MM.1S (cell line): ENCODE results near the gene NKX6-2.

Experiments
- DNase-seq: peaks from one replicate; pipeline ENCODE4 v3.0.0-alpha.2; 2015
- H2AFZ ChIP-seq: fragments of 300-600 bp; sonication (generic); 2 replicates; pipeline ENCODE4 v1.6.0; 2016; ENCODE audit warnings: antibody characterized with exemption, low read length
- H3F3A ChIP-seq: fragments of 300-600 bp; sonication (generic); 2 replicates; pipeline ENCODE4 v1.6.1; 2016; ENCODE audit warnings: mild to moderate bottlenecking, antibody characterized with exemption, low read length, moderate library complexity, mixed read lengths; ENCODE audit not compliant: insufficient read depth
- H3K27ac ChIP-seq: fragments of 300-600 bp; sonication (generic); 2 replicates; pipeline ENCODE4 v1.5.1; 2016; ENCODE audit warnings: mild to moderate bottlenecking, low read length
- H3K27me3 ChIP-seq: fragments of 300-600 bp; sonication (generic); replicated peaks from 2 replicates; pipeline ENCODE4 v1.6.0; 2016; ENCODE audit warnings: low read length; ENCODE audit not compliant: insufficient read depth
- H3K36me3 ChIP-seq: fragments of 300-600 bp; sonication (generic); replicated peaks from 2 replicates; pipeline ENCODE4 v1.6.1; 2016; ENCODE audit warnings: mild to moderate bottlenecking, low read length, mixed read lengths; ENCODE audit not compliant: insufficient read depth
- H3K4me1 ChIP-seq: fragments of 300-600 bp; sonication (generic); 2 replicates; pipeline ENCODE4 v1.6.1; 2016; ENCODE audit warnings: low read length, mixed read lengths
- H3K4me2 ChIP-seq: fragments of 300-600 bp; sonication (generic); 2 replicates; pipeline ENCODE4 v1.6.0; 2016; ENCODE audit warnings: low read depth, low read length
- H3K4me3 ChIP-seq: fragments of 300-600 bp; sonication (generic); 2 replicates; pipeline ENCODE4 v1.5.1; 2016; ENCODE audit warnings: low read length, mixed read lengths
- H3K79me2 ChIP-seq: fragments of 300-600 bp; sonication (generic); 2 replicates; pipeline ENCODE4 v1.6.1; 2016; ENCODE audit warnings: mixed run types, low read length, mixed read lengths
- H3K9ac ChIP-seq: fragments of 300-600 bp; sonication (generic); 2 replicates; pipeline ENCODE4 v1.6.1; 2016; ENCODE audit warnings: low read length, mixed read lengths
- H3K9me2 ChIP-seq: fragments of 300-600 bp; sonication (generic); replicated peaks from 2 replicates; pipeline ENCODE4 v1.6.1; 2016; ENCODE audit warnings: mild to moderate bottlenecking, low read length, mixed read lengths; ENCODE audit not compliant: insufficient read depth
- H3K9me3 ChIP-seq: fragments of 300-600 bp; sonication (generic); replicated peaks from 2 replicates; pipeline ENCODE4 v1.6.1; 2016; ENCODE audit warnings: mild to moderate bottlenecking, low read length, mixed read lengths; ENCODE audit not compliant: insufficient read depth
- H4K20me1 ChIP-seq: fragments of 300-600 bp; sonication (generic); 2 replicates; pipeline ENCODE4 v1.6.1; 2016; ENCODE audit warnings: mild to moderate bottlenecking, low read length, moderate library complexity, mixed read lengths; ENCODE audit not compliant: insufficient read depth
- CTCF ChIP-seq: fragments of 300-600 bp; sonication (generic); IDR thresholded peaks from 2 replicates; pipeline ENCODE4 v1.5.1; 2016; ENCODE audit warnings: antibody characterized with exemption, low read length, mixed read lengths
- EZH2 ChIP-seq: fragments of 300-600 bp; sonication (generic); optimal IDR thresholded peaks from 2 replicates; pipeline ENCODE3; 2017; ENCODE audit warnings: low read depth, mild to moderate bottlenecking, antibody characterized with exemption, low read length, mixed read lengths
- EZH2phosphoT487 ChIP-seq: fragments of 300-600 bp; sonication (generic); IDR thresholded peaks from 2 replicates; pipeline ENCODE4 v1.6.1; 2018; ENCODE audit warnings: antibody characterized with exemption, low read length

NKX6-2 gene

GRCh38 chr10:132765435-132765834 lies 20.5 kb downstream of the NKX6-2 start:
- no peaks in the 10 kb centered on the region for H3K36me3 ChIP-seq
- no peaks in the 10 kb centered on the region for H3K9me2 ChIP-seq
- no peaks in the 10 kb centered on the region for H4K20me1 ChIP-seq
- H3K9ac ChIP-seq: no peak overlapping the region
- no peaks in the 10 kb centered on the region for H3K27me3 ChIP-seq
- no peaks in the 10 kb centered on the region for H3F3A ChIP-seq
- no peak overlapping the region for H2AFZ ChIP-seq
- H3K9me3 ChIP-seq: no peaks in the 10 kb centered on the region
- H3K4me1 ChIP-seq: no peaks in the 10 kb centered on the region
- DNase-seq: no peak
- H3K79me2 ChIP-seq: no peaks in the 10 kb centered on the region
- no peak overlapping the region for H3K4me3 ChIP-seq
- no peak overlapping the region for H3K27ac ChIP-seq
- H3K4me2 ChIP-seq: no peak overlapping the region
- no peak for TF ChIP-seq CTCF
- TF ChIP-seq EZH2: no peak
- TF ChIP-seq EZH2phosphoT487: no peak

GRCh38 chr10:132764108-132764507 lies 21.8 kb downstream of the NKX6-2 start:
- TF ChIP-seq EZH2 (no peak), CTCF (no peak)

GRCh38 chr10:132763545-132763944 lies 22.4 kb downstream of the NKX6-2 start:
- Histone ChIP-seq H3K9me3 (no peaks in the 10 kb centered on the region), H3K9me2 (no peaks in the 10 kb centered on the region), H3K27me3 (no peaks in the 10 kb centered on the region), H3K4me1 (no peaks in the 10 kb centered on the region), H3K79me2 (no peaks in the 10 kb centered on the region), H3K27ac (no peak overlapping the region), H3K36me3 (no peaks in the 10 kb centered on the region), H4K20me1 (no peaks in the 10 kb centered on the region), H2AFZ (no peak overlapping the region), H3K4me3 (no peak overlapping the region), H3K9ac (no peak overlapping the region), H3K4me2 (no peak overlapping the region), H3F3A (no peaks in the 10 kb centered on the region)
- no peak for TF ChIP-seq EZH2phosphoT487
- DNase-seq: no peak

More at GRCh38 chr10:132764108-132764507, 21.8 kb downstream of the NKX6-2 start:
- Histone ChIP-seq H3K4me1 (no peaks in the 10 kb centered on the region), H3K9ac (no peak overlapping the region), H3K4me2 (no peak overlapping the region), H3F3A (no peaks in the 10 kb centered on the region), H3K4me3 (no peak overlapping the region), H3K36me3 (no peaks in the 10 kb centered on the region), H3K27me3 (no peaks in the 10 kb centered on the region), H3K9me2 (no peaks in the 10 kb centered on the region), H3K27ac (no peak overlapping the region), H2AFZ (no peak overlapping the region), H4K20me1 (no peaks in the 10 kb centered on the region), H3K79me2 (no peaks in the 10 kb centered on the region), H3K9me3 (no peaks in the 10 kb centered on the region)
- no peak for DNase-seq

- Histone ChIP-seq H4K20me1 (no peaks in the 10 kb centered on the region), H2AFZ (no peak overlapping the region)
Measured at GRCh38 chr10:132762267-132762666, 23.7 kb downstream of the NKX6-2 start.

More at GRCh38 chr10:132762267-132762666, 23.7 kb downstream of the NKX6-2 start:
- Histone ChIP-seq H3K9ac (no peak overlapping the region), H3K9me2 (no peaks in the 10 kb centered on the region), H3K9me3 (no peaks in the 10 kb centered on the region), H3K27ac (no peak overlapping the region), H3K79me2 (no peaks in the 10 kb centered on the region), H3K4me3 (no peak overlapping the region), H3K4me1 (no peaks in the 10 kb centered on the region), H3K36me3 (no peaks in the 10 kb centered on the region), H3K27me3 (no peaks in the 10 kb centered on the region), H3F3A (no peaks in the 10 kb centered on the region), H3K4me2 (no peak overlapping the region)
- no peak for DNase-seq
- TF ChIP-seq CTCF (no peak), EZH2phosphoT487 (no peak), EZH2 (no peak)
